HG03045 (cell line): Measurements from ENCODE around the gene DMRTA2.

Experiments
- ATAC-seq: cut with Tn5 transposase; IDR thresholded peaks from one replicate; pipeline ENCODE4 v1.9.1; 2021; ENCODE audit warnings: mild to moderate bottlenecking, moderate library complexity; ENCODE audit not compliant: unreplicated experiment

Gene DMRTA2

GRCh38 chr1:50422946-50423669 is at the start of gene DMRTA2:
TSS of gene DMRTA2 (minus strand) at chr1:50423443. CDS start at chr1:50421536, 1,907 bp downstream.
- ATAC-seq, result no peak

GRCh38 chr1:50471967-50472366 is 48.7 kb upstream of the DMRTA2 start:
- no peak for ATAC-seq

GRCh38 chr1:50462964-50463363 is 39.7 kb upstream of the DMRTA2 start:
- no peak for ATAC-seq

GRCh38 chr1:50458507-50458906 is 35.3 kb upstream of the DMRTA2 start:
- ATAC-seq, result no peak

- no peak for ATAC-seq
Observed at GRCh38 chr1:50454911-50455310, 31.7 kb upstream of the DMRTA2 start.

GRCh38 chr1:50453266-50453665 is 30.0 kb upstream of the DMRTA2 start:
- ATAC-seq, result no peak

GRCh38 chr1:50452700-50453099 is 29.5 kb upstream of the DMRTA2 start:
- ATAC-seq, result no peak

GRCh38 chr1:50450861-50451653 is 27.8 kb upstream of the DMRTA2 start:
- no peak for ATAC-seq

GRCh38 chr1:50447961-50448360 is 24.7 kb upstream of the DMRTA2 start:
- no peak for ATAC-seq

GRCh38 chr1:50441183-50441582 is 17.9 kb upstream of the DMRTA2 start:
- ATAC-seq, result no peak

- no peak for ATAC-seq
Observed at GRCh38 chr1:50438945-50439344, 15.7 kb upstream of the DMRTA2 start.

GRCh38 chr1:50436489-50436888 is 13.2 kb upstream of the DMRTA2 start:
- no peak for ATAC-seq

- no peak for ATAC-seq
Observed at GRCh38 chr1:50430010-50430405, 6.8 kb upstream of the DMRTA2 start.

GRCh38 chr1:50427818-50428779 is 4.9 kb upstream of the DMRTA2 start:
- ATAC-seq, result no peak

- no peak for ATAC-seq
Observed at GRCh38 chr1:50427086-50427817, 4.0 kb upstream of the DMRTA2 start.

- ATAC-seq, result no peak
Observed at GRCh38 chr1:50426702-50427085, 3.5 kb upstream of the DMRTA2 start.

- ATAC-seq, result no peak
Observed at GRCh38 chr1:50426108-50426700, 3.0 kb upstream of the DMRTA2 start.

- no peak for ATAC-seq
Observed at GRCh38 chr1:50425376-50426107, 2.3 kb upstream of the DMRTA2 start.

- ATAC-seq, result no peak
Observed at GRCh38 chr1:50424884-50425375, 1.7 kb upstream of the DMRTA2 start.
